Body of pancreas (tissue), 4 donors: ENCODE results near the gene MYO7B. TPM values are rescaled to one million over a fixed set of nuclear protein-coding genes. Genes with fewer than 3 reads are reported as not detected.

Experiments used
- ATAC-seq: fragments of 150-250 bp; one replicate; pipeline ENCODE4 v1.9.1; 2016
- DNase-seq, 4 donors: peaks; one replicate each; pipeline ENCODE4 v3.0.0-alpha.2; 2019
- H3K27ac ChIP-seq, 4 donors: fragments of 200-600 bp; sonication (generic); 1 replicate in 3 of 4; 2 replicates in 1 of 4; pipeline versions ENCODE4 v1.5.1 to v1.6.1; 2016 to 2019; ENCODE audit warnings: mild to moderate bottlenecking in 1 of 4, mixed read lengths in 1 of 4, moderate library complexity in 1 of 4
- H3K27me3 ChIP-seq, 2 donors: fragments of 200-600 bp; sonication (generic); one replicate each; pipeline ENCODE4 v1.6.0; 2016; ENCODE audit warnings: mild to moderate bottlenecking in 1 of 2
- H3K36me3 ChIP-seq, 2 donors: fragments of 200-600 bp; sonication (generic); replicated peaks in 1 of 2; 2 replicates each; pipeline ENCODE4 v1.5.1; 2016; ENCODE audit warnings: low read depth in 2 of 2; ENCODE audit not compliant: insufficient read depth in 1 of 2
- H3K4me1 ChIP-seq: fragments of 200-600 bp; sonication (generic); one replicate; pipeline ENCODE4 v1.6.0; 2016
- H3K4me3 ChIP-seq, 2 donors: fragments of 200-600 bp; sonication (generic); 1 replicate in 1 of 2; 2 replicates in 1 of 2; pipeline ENCODE4 v1.5.1; 2016 to 2019
- H3K9me3 ChIP-seq, 3 donors: fragments of 200-600 bp; sonication (generic); 1 replicate in 2 of 3; 2 replicates in 1 of 3; pipeline ENCODE4 v1.5.1; 2016
- POLR2A ChIP-seq, 3 donors: fragments of 450-650 bp; IDR thresholded peaks; one replicate each; pipeline ENCODE4 v1.6.1; 2016; ENCODE audit warnings: antibody characterized with exemption in 3 of 3, mild to moderate bottlenecking in 2 of 3
- WGBS, 2 donors: methylation state at CpG; one replicate each; pipeline ENCODE4 v1.1.5; 2017; 5-methylcytosine and 5-hydroxymethylcytosine counted together
- intact Hi-C: fragments of 100-400 bp; cut with DNase I; formaldehyde crosslinking; loops from one replicate; pipeline ENCODE4 v1.15.1; 2023
- total RNA-seq, 2 donors: library from RNA; depleted of rRNA; stranded (reverse); fragments of >200 nt; gene quantifications; one replicate each; pipeline ENCODE4 v1.1.0, GENCODE V29; 2016
- TF ChIP-seq, protein P1 (sequence below), 7 experiments: fragments of 450-650 bp in 4 of 7; fragments of 200-600 bp in 3 of 7; sonication (generic) in 3 of 7; IDR thresholded peaks; one replicate each; pipeline ENCODE4 v1.5.1; 2016 to 2019; ENCODE audit warnings: antibody characterized with exemption in 7 of 7

MYO7B gene
- total RNA-seq, 2 donors from 2014 or later: 0.33 to 1.8 TPM

DNA sequence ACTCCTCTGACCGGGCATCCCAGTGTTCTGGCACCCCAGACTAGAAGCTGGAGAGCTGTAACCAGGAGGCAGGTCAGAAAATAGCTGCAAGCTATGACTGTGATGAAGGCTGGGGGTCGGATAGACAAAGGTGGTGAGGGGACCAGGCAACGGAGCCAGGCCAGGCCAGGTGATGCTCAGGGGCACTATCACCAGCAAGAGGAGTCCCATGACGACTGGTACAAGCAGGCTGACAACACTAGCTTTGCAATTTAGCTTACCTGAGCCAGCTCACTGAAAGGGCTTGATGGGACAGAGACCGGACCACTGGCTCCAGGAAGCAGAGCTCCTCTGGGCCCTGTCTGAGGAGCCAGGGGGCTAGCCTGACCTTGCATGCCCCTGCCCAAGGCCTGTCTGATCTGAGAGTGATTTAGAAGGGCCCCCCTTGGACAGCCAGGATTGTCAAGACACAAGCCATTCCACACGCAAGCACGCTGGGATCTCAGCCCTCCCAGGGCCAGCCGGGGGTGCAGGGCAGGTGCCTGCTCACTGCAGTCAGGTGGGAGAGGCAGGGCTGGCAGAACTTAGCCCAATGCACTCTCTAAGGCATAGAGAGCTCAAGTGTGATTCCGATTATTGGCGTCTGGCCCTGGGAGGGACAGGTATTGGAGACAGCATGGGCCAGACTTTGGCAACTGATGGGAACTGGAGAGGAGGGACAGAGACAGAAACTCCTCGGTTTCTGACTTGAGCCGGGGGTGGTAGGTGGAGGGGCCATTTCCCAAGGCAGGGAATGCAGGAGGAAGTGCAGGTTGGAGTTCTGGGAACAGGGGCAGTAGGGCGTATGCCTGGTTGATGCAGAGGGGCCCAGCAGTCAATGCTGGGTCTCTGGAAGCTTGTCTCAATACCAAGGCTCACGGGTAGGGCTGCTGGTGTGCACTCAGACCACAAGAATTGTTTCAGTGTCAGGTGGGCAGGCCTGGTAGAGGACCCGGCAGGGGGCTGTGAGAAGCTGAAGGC lies 47.7 kb downstream of the MYO7B start:
- 62 to 67% methylated on average over 11 to 15 of the region's 15 CpGs for WGBS, 2 donors
- H3K4me1 ChIP-seq: no peaks in the 10 kb centered on the region
- TF ChIP-seq, protein P1, sequence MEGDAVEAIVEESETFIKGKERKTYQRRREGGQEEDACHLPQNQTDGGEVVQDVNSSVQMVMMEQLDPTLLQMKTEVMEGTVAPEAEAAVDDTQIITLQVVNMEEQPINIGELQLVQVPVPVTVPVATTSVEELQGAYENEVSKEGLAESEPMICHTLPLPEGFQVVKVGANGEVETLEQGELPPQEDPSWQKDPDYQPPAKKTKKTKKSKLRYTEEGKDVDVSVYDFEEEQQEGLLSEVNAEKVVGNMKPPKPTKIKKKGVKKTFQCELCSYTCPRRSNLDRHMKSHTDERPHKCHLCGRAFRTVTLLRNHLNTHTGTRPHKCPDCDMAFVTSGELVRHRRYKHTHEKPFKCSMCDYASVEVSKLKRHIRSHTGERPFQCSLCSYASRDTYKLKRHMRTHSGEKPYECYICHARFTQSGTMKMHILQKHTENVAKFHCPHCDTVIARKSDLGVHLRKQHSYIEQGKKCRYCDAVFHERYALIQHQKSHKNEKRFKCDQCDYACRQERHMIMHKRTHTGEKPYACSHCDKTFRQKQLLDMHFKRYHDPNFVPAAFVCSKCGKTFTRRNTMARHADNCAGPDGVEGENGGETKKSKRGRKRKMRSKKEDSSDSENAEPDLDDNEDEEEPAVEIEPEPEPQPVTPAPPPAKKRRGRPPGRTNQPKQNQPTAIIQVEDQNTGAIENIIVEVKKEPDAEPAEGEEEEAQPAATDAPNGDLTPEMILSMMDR (IDR thresholded peaks at IDR 0.05): no peak
- no peak for TF ChIP-seq POLR2A (IDR thresholded peaks at IDR 0.05)

DNA sequence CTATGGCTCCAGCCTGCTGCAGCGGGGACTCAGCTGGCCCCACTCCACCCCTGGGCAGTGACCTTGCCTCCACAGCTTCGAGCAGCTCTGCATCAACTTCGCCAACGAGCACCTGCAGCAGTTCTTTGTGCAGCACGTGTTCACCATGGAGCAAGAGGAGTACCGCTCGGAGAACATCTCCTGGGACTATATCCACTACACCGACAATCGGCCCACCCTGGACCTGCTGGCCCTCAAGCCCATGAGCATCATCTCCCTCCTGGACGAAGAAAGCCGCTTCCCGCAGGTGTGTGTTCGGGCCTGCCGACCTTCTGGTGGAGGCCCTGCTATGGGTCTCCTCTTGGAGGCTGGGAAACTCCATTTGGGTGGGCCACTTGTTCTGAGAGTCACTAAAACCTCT lies 48.6 kb downstream of the MYO7B start:
- Histone ChIP-seq H3K27me3 (no peaks in the 10 kb centered on the region), H3K27ac (no peak overlapping the region), H3K4me3 (no peak overlapping the region), H3K9me3 (no peaks in the 10 kb centered on the region), H3K36me3 (no peaks in the 10 kb centered on the region), H3K4me1 (no peaks in the 10 kb centered on the region)
- DNase-seq (no peak), ATAC-seq (no peak)
- TF ChIP-seq, protein P1 (IDR thresholded peaks at IDR 0.05): no peak
- TF ChIP-seq POLR2A (IDR thresholded peaks at IDR 0.05): no peak
- WGBS, 2 donors: 77 to 78% methylated on average over 8 to 14 of the region's 14 CpGs
- intact Hi-C loops: no loop called here

More for the DNA sequence above, 47.7 kb downstream of the MYO7B start:
- DNase-seq (no peak), ATAC-seq (no peak)
- intact Hi-C loops: no loop called here
- Histone ChIP-seq H3K27me3 (no peaks in the 10 kb centered on the region), H3K27ac (no peak overlapping the region), H3K36me3 (no peaks in the 10 kb centered on the region), H3K9me3 (no peaks in the 10 kb centered on the region), H3K4me3 (no peak overlapping the region)

DNA sequence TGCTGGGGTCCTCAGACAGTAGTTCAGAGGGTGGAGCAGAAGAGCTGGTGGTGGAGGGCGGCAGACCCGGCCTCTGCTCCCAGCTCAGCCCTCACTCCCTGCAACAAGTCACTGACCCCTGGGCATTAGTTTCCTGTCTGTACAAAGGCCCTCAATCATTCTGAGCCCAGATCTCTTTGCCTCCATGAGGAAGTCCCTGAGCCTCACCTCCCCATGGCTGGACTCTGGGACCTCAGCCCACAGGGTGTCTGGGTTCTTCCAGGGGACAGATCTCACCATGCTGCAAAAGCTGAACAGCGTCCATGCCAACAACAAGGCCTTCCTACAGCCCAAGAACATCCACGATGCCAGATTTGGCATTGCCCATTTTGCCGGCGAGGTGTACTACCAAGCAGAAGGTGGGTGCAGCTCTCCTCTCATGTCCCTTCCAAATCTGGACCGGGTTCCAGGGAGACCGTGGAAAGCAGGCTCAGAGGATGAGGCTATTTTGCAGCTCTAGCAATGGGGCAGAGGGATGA lies 49.1 kb downstream of the MYO7B start:
- Histone ChIP-seq H3K27ac (no peak overlapping the region), H3K27me3 (no peaks in the 10 kb centered on the region), H3K9me3 (no peaks in the 10 kb centered on the region), H3K4me1 (no peaks in the 10 kb centered on the region), H3K36me3 (no peaks in the 10 kb centered on the region), H3K4me3 (no peak overlapping the region)
- 59 to 73% methylated on average over 6 to 8 of the region's 8 CpGs for WGBS, 2 donors
- DNase-seq: no peak
- intact Hi-C loops: no loop called here
- TF ChIP-seq, protein P1 (IDR thresholded peaks at IDR 0.05): no peak
- no peak for TF ChIP-seq POLR2A (IDR thresholded peaks at IDR 0.05)
- no peak for ATAC-seq

DNA sequence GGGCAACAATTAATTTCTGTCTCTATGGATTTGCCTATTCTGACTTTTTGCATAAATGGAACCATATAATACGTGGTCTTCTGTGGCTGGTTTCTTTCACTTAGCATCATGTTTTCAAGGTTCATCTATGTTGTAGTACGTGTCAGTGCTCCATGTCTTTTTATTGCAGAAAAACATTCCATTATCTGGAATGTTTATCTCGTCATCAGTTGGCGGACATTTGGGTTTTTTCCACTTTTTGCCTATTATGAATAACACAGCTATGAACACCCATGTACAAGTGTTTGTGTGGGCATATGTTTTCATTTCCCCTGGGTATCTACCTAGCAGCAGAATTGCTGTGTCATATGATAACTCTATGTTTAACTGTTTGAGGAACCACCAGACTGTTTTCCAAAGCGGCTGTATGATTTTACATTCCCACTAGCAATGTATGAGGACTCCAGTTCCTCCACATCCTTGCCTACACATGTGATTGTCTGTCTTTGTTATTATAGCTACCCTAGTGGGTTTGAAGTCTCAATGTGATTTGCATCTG lies 49.9 kb downstream of the MYO7B start:
- Histone ChIP-seq H3K4me3 (no peak overlapping the region), H3K9me3 (no peaks in the 10 kb centered on the region), H3K27me3 (no peaks in the 10 kb centered on the region), H3K27ac (no peak overlapping the region), H3K36me3 (no peaks in the 10 kb centered on the region), H3K4me1 (no peaks in the 10 kb centered on the region)
- WGBS, 2 donors: 79 to 84% methylated on average over 5 of the region's 5 CpGs
- intact Hi-C loops: no loop called here
- ATAC-seq (no peak), DNase-seq (no peak)
- no peak for TF ChIP-seq POLR2A (IDR thresholded peaks at IDR 0.05)
- TF ChIP-seq, protein P1 (IDR thresholded peaks at IDR 0.05): no peak
